Islet precursor cell (in vitro differentiated cells): ENCODE results near the gene PPEF2.

ENCODE experiments used
- DNase-seq: peaks from one replicate; pipeline ENCODE4 v3.0.0-alpha.2; 2018

PPEF2 gene

DNA sequence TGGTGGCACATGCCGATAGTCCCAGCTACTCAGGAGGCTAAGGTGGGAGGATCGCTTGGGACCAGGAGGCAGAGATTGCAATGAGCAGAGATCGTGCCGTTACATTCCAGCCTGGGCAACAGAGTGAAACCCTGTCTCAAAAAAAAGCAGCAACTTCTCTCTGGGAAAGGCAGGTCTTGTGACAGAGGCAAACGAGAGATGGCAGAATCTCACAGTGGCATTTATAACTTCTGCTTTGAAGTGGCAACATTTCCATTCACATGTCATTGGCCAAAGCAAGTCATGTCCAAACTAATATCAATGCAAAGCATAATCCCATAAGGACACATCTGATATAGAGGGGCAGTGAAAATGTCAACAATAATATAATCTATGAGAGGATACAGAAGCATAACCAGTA is 79.8 kb downstream of the PPEF2 start:
- no peak for DNase-seq

- DNase-seq: no peak
Observed at GRCh38 chr4:75821966-75822365, 80.3 kb downstream of the PPEF2 start.

GRCh38 chr4:75821216-75821615 is 81.0 kb downstream of the PPEF2 start:
- no peak for DNase-seq

DNA sequence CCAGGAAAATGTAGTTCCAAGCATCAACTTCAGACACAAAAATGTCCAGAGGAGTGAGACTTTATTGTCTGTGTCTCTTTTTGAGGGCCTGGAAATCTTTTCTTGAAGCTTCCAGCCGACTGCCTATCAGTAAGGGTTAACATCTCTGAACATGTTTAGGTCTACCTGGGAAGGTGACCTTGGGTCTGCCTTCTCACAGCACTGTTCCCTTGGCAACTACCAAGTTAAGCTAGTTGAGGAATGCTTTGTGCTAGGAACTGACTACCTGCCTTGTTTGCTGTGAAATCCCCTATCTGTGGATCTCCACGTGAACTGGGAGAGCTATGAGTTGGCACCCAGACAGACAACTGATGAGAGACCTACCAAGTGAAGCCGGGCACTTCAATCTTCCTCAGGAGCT is 81.6 kb downstream of the PPEF2 start:
- no peak for DNase-seq

GRCh38 chr4:75820197-75820596 is 82.1 kb downstream of the PPEF2 start:
- DNase-seq: no peak

DNA sequence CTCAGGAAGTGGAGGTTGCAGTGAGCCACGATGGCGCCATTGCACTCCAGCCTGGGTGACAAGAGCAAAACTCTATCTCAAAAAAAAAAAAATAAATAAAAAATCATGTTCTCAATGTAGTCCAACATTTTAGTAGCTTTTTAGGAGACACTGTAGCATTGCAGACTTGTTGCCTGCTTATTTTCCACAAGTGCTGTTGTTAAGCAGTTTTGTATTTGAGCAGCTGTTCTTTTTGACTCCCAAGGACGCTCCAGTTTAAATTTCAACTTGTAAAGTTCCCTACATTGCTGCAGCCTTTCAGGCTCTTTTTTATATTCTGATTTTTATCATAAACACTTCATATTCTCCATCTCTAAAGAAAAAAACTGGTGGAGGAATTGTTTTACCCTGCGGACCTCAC is 83.1 kb downstream of the PPEF2 start:
- no peak for DNase-seq

- DNase-seq: no peak
Observed at GRCh38 chr4:75817901-75818300, 84.4 kb downstream of the PPEF2 start.
